Tibial artery (tissue), 4 donors: ENCODE results near the gene CYB5R4.

Source experiments
- DNase-seq, 2 donors: peaks; one replicate each; pipeline ENCODE4 v3.0.0-alpha.2; 2019
- H3K27ac ChIP-seq, 2 donors: fragments of 200-600 bp; sonication (generic) in 1 of 2; 1 replicate in 1 of 2; 2 replicates in 1 of 2; pipeline ENCODE4 v1.5.1; 2018 to 2019; ENCODE audit warnings: mild to moderate bottlenecking in 1 of 2
- H3K27me3 ChIP-seq, 2 donors: fragments of 200-600 bp; sonication (generic) in 1 of 2; one replicate each; pipeline versions ENCODE4 v1.5.1 to v1.6.0; 2016 to 2019
- H3K36me3 ChIP-seq, 3 donors: fragments of 200-600 bp; sonication (generic) in 2 of 3; one replicate each; pipeline ENCODE4 v1.5.1; 2016 to 2019; ENCODE audit warnings: mild to moderate bottlenecking in 2 of 3
- H3K4me1 ChIP-seq, 4 donors: fragments of 200-600 bp; sonication (generic) in 2 of 4; 1 replicate in 3 of 4; 2 replicates in 1 of 4; pipeline ENCODE4 v1.5.1; 2016 to 2019
- H3K4me3 ChIP-seq, 2 donors: fragments of 200-600 bp; sonication (generic) in 1 of 2; 1 replicate in 1 of 2; 2 replicates in 1 of 2; pipeline ENCODE4 v1.5.1; 2018 to 2019; ENCODE audit warnings: mild to moderate bottlenecking in 2 of 2
- H3K9me3 ChIP-seq, 3 donors: fragments of 200-600 bp; sonication (generic) in 1 of 3; one replicate each; pipeline ENCODE4 v1.5.1; 2016 to 2019
- intact Hi-C: fragments of 100-400 bp; cut with DNase I; formaldehyde crosslinking; loops from one replicate; pipeline ENCODE4 v1.15.0; 2023; ENCODE audit warnings: low total_unique reads
- TF ChIP-seq, protein P1 (sequence below), 2 experiments: fragments of 200-600 bp in 1 of 2; fragments of 450-650 bp in 1 of 2; IDR thresholded peaks; one replicate each; pipeline ENCODE4 v1.5.1; 2017 to 2019; ENCODE audit warnings: antibody characterized with exemption in 2 of 2, mild to moderate bottlenecking in 1 of 2, moderate library complexity in 1 of 2

CYB5R4 gene

DNA sequence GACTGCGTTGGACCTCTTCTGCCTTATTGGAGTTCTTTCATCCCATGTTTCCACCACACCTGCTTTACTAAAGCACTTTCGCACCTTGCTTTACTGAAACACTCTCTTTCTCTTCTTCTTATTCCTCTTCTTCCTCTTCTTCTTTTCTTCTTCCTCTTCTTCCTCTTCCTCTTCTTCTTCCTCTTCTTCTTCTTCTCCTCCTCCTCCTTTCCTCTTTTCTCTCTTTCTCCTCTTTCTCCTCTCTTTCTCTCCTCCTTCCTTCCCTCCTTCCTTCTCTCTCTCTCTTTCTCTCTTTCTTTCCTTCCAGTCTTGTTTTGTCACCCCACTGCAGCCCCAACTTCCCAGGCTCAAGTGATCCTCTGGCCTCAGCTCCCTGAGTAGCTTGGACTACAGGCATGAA is 10.4 kb upstream of the CYB5R4 start:
- no peak overlapping the region for H3K27ac ChIP-seq

DNA sequence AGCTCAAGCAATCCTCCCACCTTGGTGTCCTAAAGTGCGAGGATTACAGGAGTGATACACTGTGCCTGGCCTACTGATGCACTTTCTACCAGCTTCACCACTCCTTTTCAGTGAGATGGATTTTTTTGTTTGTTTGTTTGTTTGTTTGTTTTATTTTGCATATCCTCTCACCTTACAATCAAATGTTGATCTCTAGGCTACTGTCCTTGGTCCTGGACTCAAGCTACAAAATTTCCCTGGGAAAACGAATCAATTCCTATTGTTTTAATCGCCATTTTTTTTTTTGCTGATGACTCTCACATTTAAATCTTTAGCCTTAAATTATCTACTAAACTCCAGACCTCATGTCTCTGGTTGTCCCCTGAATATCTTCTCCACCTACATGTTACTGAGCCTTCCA is 9.9 kb upstream of the CYB5R4 start:
- no peak for DNase-seq
- H3K9me3 ChIP-seq = no peaks in the 10 kb centered on the region
- H3K27ac ChIP-seq = no peak overlapping the region
- intact Hi-C loops = no loop called here
- no peaks in the 10 kb centered on the region for H3K36me3 ChIP-seq
- no peak overlapping the region for H3K4me3 ChIP-seq
- TF ChIP-seq, protein P1, sequence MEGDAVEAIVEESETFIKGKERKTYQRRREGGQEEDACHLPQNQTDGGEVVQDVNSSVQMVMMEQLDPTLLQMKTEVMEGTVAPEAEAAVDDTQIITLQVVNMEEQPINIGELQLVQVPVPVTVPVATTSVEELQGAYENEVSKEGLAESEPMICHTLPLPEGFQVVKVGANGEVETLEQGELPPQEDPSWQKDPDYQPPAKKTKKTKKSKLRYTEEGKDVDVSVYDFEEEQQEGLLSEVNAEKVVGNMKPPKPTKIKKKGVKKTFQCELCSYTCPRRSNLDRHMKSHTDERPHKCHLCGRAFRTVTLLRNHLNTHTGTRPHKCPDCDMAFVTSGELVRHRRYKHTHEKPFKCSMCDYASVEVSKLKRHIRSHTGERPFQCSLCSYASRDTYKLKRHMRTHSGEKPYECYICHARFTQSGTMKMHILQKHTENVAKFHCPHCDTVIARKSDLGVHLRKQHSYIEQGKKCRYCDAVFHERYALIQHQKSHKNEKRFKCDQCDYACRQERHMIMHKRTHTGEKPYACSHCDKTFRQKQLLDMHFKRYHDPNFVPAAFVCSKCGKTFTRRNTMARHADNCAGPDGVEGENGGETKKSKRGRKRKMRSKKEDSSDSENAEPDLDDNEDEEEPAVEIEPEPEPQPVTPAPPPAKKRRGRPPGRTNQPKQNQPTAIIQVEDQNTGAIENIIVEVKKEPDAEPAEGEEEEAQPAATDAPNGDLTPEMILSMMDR (IDR thresholded peaks at IDR 0.05) = no peak
- peaks cover 0 to 16% (median 10%) of the 10 kb centered on the region in 4 donors for H3K4me1 ChIP-seq
- peaks cover 0 to 4% of the 10 kb centered on the region in 2 donors for H3K27me3 ChIP-seq

More for the DNA sequence above, 10.4 kb upstream of the CYB5R4 start:
- TF ChIP-seq, protein P1 (IDR thresholded peaks at IDR 0.05) = no peak
- intact Hi-C loops = no loop called here
- Histone ChIP-seq H3K4me3 (no peak overlapping the region), H3K4me1 (peaks cover 0 to 16% (median 9%) of the 10 kb centered on the region in 4 donors), H3K36me3 (no peaks in the 10 kb centered on the region), H3K9me3 (no peaks in the 10 kb centered on the region), H3K27me3 (peaks cover 0 to 4% of the 10 kb centered on the region in 2 donors)
- no peak for DNase-seq

- H3K4me3 ChIP-seq = peak overlapping the region; percentile 55 to 60
- DNase-seq = no peak
- no peak overlapping the region for H3K27ac ChIP-seq
- intact Hi-C loops = no loop called here
- peaks cover 0 to 4% of the 10 kb centered on the region in 2 donors for H3K27me3 ChIP-seq
- peaks cover 0 to 16% (median 10%) of the 10 kb centered on the region in 4 donors for H3K4me1 ChIP-seq
- no peaks in the 10 kb centered on the region for H3K9me3 ChIP-seq
- H3K36me3 ChIP-seq = no peaks in the 10 kb centered on the region
- TF ChIP-seq, protein P1 (IDR thresholded peaks at IDR 0.05) = no peak
Measured at GRCh38 chr6:83852528-83853177, 6.8 kb upstream of the CYB5R4 start.

- peaks cover 0 to 4% of the 10 kb centered on the region in 2 donors for H3K27me3 ChIP-seq
- no peaks in the 10 kb centered on the region for H3K9me3 ChIP-seq
- H3K4me3 ChIP-seq = peak within 1 kb of the TSS; percentile 55 to 60
- no peaks in the 10 kb centered on the region for H3K36me3 ChIP-seq
- peak within 1 kb of the TSS in 1 of 2 donors; percentile 20 for H3K27ac ChIP-seq
- peak in 1 of 2 donors; percentile 68 for DNase-seq
- intact Hi-C loops = no loop called here
- TF ChIP-seq, protein P1 (IDR thresholded peaks at IDR 0.05) = no peak
- H3K4me1 ChIP-seq = peaks cover 0 to 16% (median 10%) of the 10 kb centered on the region in 4 donors
Measured at GRCh38 chr6:83853178-83854000, 6.1 kb upstream of the CYB5R4 start, which contains the start of gene RIPPLY2. Gene RIPPLY2, plus strand, starts transcription at chr6:83853360. Its CDS starts 57 bp downstream, at chr6:83853417.

DNA sequence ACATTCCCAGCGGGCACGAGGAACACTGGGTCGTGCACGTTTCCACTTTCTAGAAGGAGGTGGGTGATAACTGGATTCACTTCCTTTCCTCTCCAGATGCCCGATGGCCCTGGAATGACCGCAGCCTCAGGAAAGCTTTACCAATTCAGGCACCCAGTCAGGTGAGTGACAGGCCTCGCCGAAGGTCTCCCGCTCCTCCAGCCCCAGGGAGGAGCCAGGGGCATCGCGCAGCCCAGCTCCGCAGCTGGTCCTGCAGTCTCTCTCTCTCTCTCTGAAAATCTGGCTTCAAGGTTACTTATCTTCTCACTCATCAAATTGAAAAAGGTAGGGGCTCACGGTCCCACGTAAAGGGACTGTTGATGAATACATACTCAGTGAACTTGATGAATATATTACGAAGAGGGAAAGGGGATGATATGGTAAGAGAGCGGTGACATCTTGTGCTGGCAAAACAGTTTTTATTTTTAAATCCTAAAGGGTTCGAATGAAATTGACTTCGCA is 5.4 kb upstream of the CYB5R4 start:
- H3K4me1 ChIP-seq = peaks cover 0 to 21% (median 12%) of the 10 kb centered on the region in 4 donors
- peaks cover 0 to 4% of the 10 kb centered on the region in 2 donors for H3K27me3 ChIP-seq
- peak overlapping the region; percentile 55 to 60 for H3K4me3 ChIP-seq
- no peaks in the 10 kb centered on the region for H3K9me3 ChIP-seq
- no peaks in the 10 kb centered on the region for H3K36me3 ChIP-seq
- TF ChIP-seq, protein P1 (IDR thresholded peaks at IDR 0.05) = no peak
- DNase-seq = no peak
- intact Hi-C loops = no loop called here
- H3K27ac ChIP-seq = no peak overlapping the region
